Measurements from ENCODE around the gene KISS1. TPM values are rescaled to one million over a fixed set of nuclear protein-coding genes. Genes with fewer than 3 reads are reported as not detected.

The KISS1 gene
- total RNA-seq, 2 experiments from 2014 or later, result not detected

- H3K9me3 ChIP-seq (ENCODE audit: low read length), result no peaks in the 10 kb centered on the region
- no peaks in the 10 kb centered on the region for H3K79me2 ChIP-seq (ENCODE audit: insufficient read depth, low read depth, low read length)
- no peaks in the 10 kb centered on the region for H3K9me2 ChIP-seq (ENCODE audit: insufficient read depth, low read length)
- intact Hi-C loops (cut with micrococcal nuclease; ENCODE audit: unreplicated experiment), result no loop called here
- no peaks in the 10 kb centered on the region for H4K20me1 ChIP-seq (ENCODE audit: insufficient read depth, low read length)
- no peak overlapping the region for H2AFZ ChIP-seq (ENCODE audit: low read length)
- DNase-seq (ENCODE audit: low spot score), result no peak
- CTCF ChIA-PET (ENCODE audit: unreplicated experiment), result no interaction called here
- no TSS peak for BruUV-seq (replicated peaks)
- POLR2A ChIA-PET, result no interaction called here
- TF ChIP-seq CTCF (conservative IDR thresholded peaks at IDR 0.05; ENCODE audit: low read length), result no peak
- no peak for TF ChIP-seq EZH2phosphoT487 (IDR thresholded peaks at IDR 0.05; ENCODE audit: borderline replicate concordance, low read depth, low read length)
- no peaks in the 10 kb centered on the region for H3K36me3 ChIP-seq (ENCODE audit: insufficient read depth, low read length)
- no peaks in the 10 kb centered on the region for H3K4me1 ChIP-seq (ENCODE audit: insufficient read depth, low read length, poor library complexity, severe bottlenecking)
- H3K27ac ChIP-seq (ENCODE audit: low read depth, low read length, poor library complexity, severe bottlenecking), result no peak overlapping the region
- H3K4me2 ChIP-seq (ENCODE audit: low read length), result no peak overlapping the region
- H3K4me3 ChIP-seq (ENCODE audit: low read depth, low read length, poor library complexity, severe bottlenecking), result no peak overlapping the region
These were observed 4.8 kb downstream of the KISS1 start for GRCh38 chr1:204191456-204191855.

GRCh38 chr1:204190212-204191211, 5.8 kb downstream of the KISS1 start:
- BruUV-seq (replicated peaks), result no TSS peak
- Histone ChIP-seq H3K9me2 (ENCODE audit: insufficient read depth, low read length) (no peaks in the 10 kb centered on the region), H3K36me3 (ENCODE audit: insufficient read depth, low read length) (no peaks in the 10 kb centered on the region), H3K4me3 (ENCODE audit: low read depth, low read length, poor library complexity, severe bottlenecking) (no peak overlapping the region), H2AFZ (ENCODE audit: low read length) (no peak overlapping the region), H3K4me1 (ENCODE audit: insufficient read depth, low read length, poor library complexity, severe bottlenecking) (no peaks in the 10 kb centered on the region), H3K27ac (ENCODE audit: low read depth, low read length, poor library complexity, severe bottlenecking) (no peak overlapping the region), H3K4me2 (ENCODE audit: low read length) (no peak overlapping the region), H3K9me3 (ENCODE audit: low read length) (no peaks in the 10 kb centered on the region), H4K20me1 (ENCODE audit: insufficient read depth, low read length) (no peaks in the 10 kb centered on the region), H3K79me2 (ENCODE audit: insufficient read depth, low read depth, low read length) (no peaks in the 10 kb centered on the region)
- no peak for TF ChIP-seq CTCF (conservative IDR thresholded peaks at IDR 0.05; ENCODE audit: low read length)
- no peak for TF ChIP-seq EZH2phosphoT487 (IDR thresholded peaks at IDR 0.05; ENCODE audit: borderline replicate concordance, low read depth, low read length)
- ChIA-PET CTCF (ENCODE audit: unreplicated experiment) (no interaction called here), POLR2A (interaction anchor here (1.0 kb wide), 1 partner anchor 18 kb away, joined by 4 read pairs; no protein-coding TSS in a partner anchor)
- intact Hi-C loops (cut with micrococcal nuclease; ENCODE audit: unreplicated experiment), result no loop called here
- DNase-seq (ENCODE audit: low spot score), result no peak
